Endodermal cell (in vitro differentiated cells): ENCODE data around the gene CPNE5. TPM values are rescaled to one million over a fixed set of nuclear protein-coding genes. Genes with fewer than 3 reads are reported as not detected.

Experiments used
- DNase-seq: peaks from one replicate; pipeline ENCODE4 v3.0.0-alpha.2; 2017
- H3K27ac ChIP-seq: 2 replicates; pipeline ENCODE4 v1.5.1; 2013; ENCODE audit warnings: mild to moderate bottlenecking, low read depth, low read length, moderate library complexity
- H3K27me3 ChIP-seq: 2 replicates; pipeline ENCODE4 v1.6.1; 2013; ENCODE audit warnings: mild to moderate bottlenecking, low read length, moderate library complexity; ENCODE audit not compliant: insufficient read depth, control insufficient read depth, poor library complexity, severe bottlenecking
- H3K36me3 ChIP-seq: 2 replicates; pipeline ENCODE4 v1.7.0; 2013; ENCODE audit warnings: mild to moderate bottlenecking, low read length, moderate library complexity; ENCODE audit not compliant: control insufficient read depth, insufficient read depth
- H3K4me1 ChIP-seq: one replicate; pipeline ENCODE4 v1.7.0; 2013; ENCODE audit warnings: low read length; ENCODE audit not compliant: control insufficient read depth, insufficient read depth
- H3K4me3 ChIP-seq: 2 replicates; pipeline ENCODE4 v1.5.1; 2013; ENCODE audit warnings: mild to moderate bottlenecking, low read length, moderate library complexity
- H3K9ac ChIP-seq: 2 replicates; pipeline ENCODE4 v1.6.1; 2013; ENCODE audit warnings: mild to moderate bottlenecking, low read length, moderate library complexity; ENCODE audit not compliant: poor library complexity, severe bottlenecking; ENCODE audit errors: extremely low read depth
- H3K9me3 ChIP-seq: 2 replicates; pipeline ENCODE4 v1.6.1; 2013; ENCODE audit warnings: mild to moderate bottlenecking, low read length, moderate library complexity; ENCODE audit not compliant: control insufficient read depth
- H3K27ac Mint-ChIP-seq: 2 replicates; pipeline ENCODE4 v1.8.0; 2020; ENCODE audit warnings: mixed read lengths
- H3K27me3 Mint-ChIP-seq: 2 replicates; pipeline ENCODE4 v1.8.0; 2021; ENCODE audit warnings: mild to moderate bottlenecking, mixed read lengths; ENCODE audit not compliant: insufficient read depth
- H3K36me3 Mint-ChIP-seq: 2 replicates; pipeline ENCODE4 v1.8.0; 2020; ENCODE audit warnings: low read depth, mixed read lengths
- H3K4me1 Mint-ChIP-seq: 2 replicates; pipeline ENCODE4 v1.8.0; 2020; ENCODE audit warnings: mixed read lengths
- H3K4me3 Mint-ChIP-seq: 2 replicates; pipeline ENCODE4 v1.8.0; 2020; ENCODE audit warnings: mild to moderate bottlenecking, moderate library complexity, mixed read lengths
- H3K9me3 Mint-ChIP-seq: 2 replicates; pipeline ENCODE4 v1.8.0; 2020; ENCODE audit warnings: mild to moderate bottlenecking, mixed read lengths
- WGBS, 2 experiments: methylation state at CpG; one replicate each; pipeline versions ENCODE4 v1.1.5 to v1.1.7; 2013; ENCODE audit warnings: missing lambda C conversion rate in 2 of 2, mixed read lengths in 1 of 2; ENCODE audit not compliant: insufficient coverage in 1 of 2, insufficient read length in 1 of 2; 5-methylcytosine and 5-hydroxymethylcytosine counted together
- total RNA-seq, 2 donors: library from RNA; stranded (reverse); fragmentation: NEBNext Ultra II Directional in 1 of 2; extraction: Animal tissue kit (Norgen Biotek cat#: 25700) in 1 of 2; gene quantifications; 2 replicates in 1 of 2; 3 replicates in 1 of 2; pipeline ENCODE4 v1.2.1, GENCODE V29; 2021
- TF ChIP-seq, protein P1 (sequence below): fragments of 200-600 bp; sonication (generic); conservative IDR thresholded peaks from 2 replicates; pipeline ENCODE4 v1.5.0; 2021; ENCODE audit warnings: antibody characterized with exemption, mild to moderate bottlenecking

CPNE5 gene
- total RNA-seq, 2 donors from 2014 or later: 0.26 to 0.42 TPM

DNA sequence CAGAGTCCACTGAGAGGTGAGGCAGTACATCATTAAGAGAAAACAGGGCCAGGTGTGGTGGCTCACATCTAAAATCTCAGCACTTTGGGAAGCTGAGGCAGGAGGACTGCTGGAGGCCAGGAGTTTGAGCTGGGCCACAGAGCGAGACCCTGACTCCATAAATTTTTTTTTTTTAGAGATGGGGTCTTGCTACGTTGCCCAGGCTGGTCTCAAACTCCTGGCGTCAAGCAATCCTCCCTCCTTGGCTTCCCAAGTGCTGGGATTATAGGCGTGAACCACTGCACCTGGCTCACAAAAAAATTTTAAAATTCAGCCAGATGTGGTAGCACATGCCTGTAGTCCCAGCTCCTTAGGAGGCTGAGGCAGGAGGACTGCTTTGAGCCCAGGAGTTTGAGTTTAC, 18.1 kb upstream of the CPNE5 start:
- Mint-ChIP-seq H3K9me3 (no peaks in the 10 kb centered on the region), H3K27ac (no peak overlapping the region), H3K27me3 (peaks cover 2% of the 10 kb centered on the region), H3K36me3 (peaks cover 68% of the 10 kb centered on the region), H3K4me3 (no peak overlapping the region), H3K4me1 (peaks cover 10% of the 10 kb centered on the region)
- peak; percentile 8 for DNase-seq
- Histone ChIP-seq H3K4me1 (no peaks in the 10 kb centered on the region), H3K27ac (no peak overlapping the region), H3K9ac (no peak overlapping the region), H3K4me3 (no peak overlapping the region), H3K9me3 (no peaks in the 10 kb centered on the region), H3K27me3 (no peaks in the 10 kb centered on the region), H3K36me3 (peaks cover 51% of the 10 kb centered on the region)
- TF ChIP-seq, protein P1, sequence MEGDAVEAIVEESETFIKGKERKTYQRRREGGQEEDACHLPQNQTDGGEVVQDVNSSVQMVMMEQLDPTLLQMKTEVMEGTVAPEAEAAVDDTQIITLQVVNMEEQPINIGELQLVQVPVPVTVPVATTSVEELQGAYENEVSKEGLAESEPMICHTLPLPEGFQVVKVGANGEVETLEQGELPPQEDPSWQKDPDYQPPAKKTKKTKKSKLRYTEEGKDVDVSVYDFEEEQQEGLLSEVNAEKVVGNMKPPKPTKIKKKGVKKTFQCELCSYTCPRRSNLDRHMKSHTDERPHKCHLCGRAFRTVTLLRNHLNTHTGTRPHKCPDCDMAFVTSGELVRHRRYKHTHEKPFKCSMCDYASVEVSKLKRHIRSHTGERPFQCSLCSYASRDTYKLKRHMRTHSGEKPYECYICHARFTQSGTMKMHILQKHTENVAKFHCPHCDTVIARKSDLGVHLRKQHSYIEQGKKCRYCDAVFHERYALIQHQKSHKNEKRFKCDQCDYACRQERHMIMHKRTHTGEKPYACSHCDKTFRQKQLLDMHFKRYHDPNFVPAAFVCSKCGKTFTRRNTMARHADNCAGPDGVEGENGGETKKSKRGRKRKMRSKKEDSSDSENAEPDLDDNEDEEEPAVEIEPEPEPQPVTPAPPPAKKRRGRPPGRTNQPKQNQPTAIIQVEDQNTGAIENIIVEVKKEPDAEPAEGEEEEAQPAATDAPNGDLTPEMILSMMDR: no peak
- WGBS, 2 experiments: 93 to 94% methylated on average over 4 of the region's 4 CpGs

GRCh38 chr6:36856277-36856676, 17.0 kb upstream of the CPNE5 start:
- Mint-ChIP-seq H3K36me3 (peaks cover 64% of the 10 kb centered on the region), H3K4me1 (peaks cover 10% of the 10 kb centered on the region), H3K27me3 (no peaks in the 10 kb centered on the region), H3K27ac (no peak overlapping the region), H3K4me3 (no peak overlapping the region), H3K9me3 (no peaks in the 10 kb centered on the region)
- Histone ChIP-seq H3K27ac (no peak overlapping the region), H3K27me3 (no peaks in the 10 kb centered on the region), H3K4me3 (no peak overlapping the region), H3K9me3 (no peaks in the 10 kb centered on the region), H3K4me1 (no peaks in the 10 kb centered on the region), H3K9ac (no peak overlapping the region), H3K36me3 (peaks cover 46% of the 10 kb centered on the region)
- WGBS, 2 experiments: 96% methylated on average over 6 to 8 of the region's 8 CpGs
- TF ChIP-seq, protein P1: no peak
- peak; percentile 20 for DNase-seq

GRCh38 chr6:36855750-36856149, 16.5 kb upstream of the CPNE5 start:
- Histone ChIP-seq H3K27me3 (no peaks in the 10 kb centered on the region), H3K36me3 (peaks cover 41% of the 10 kb centered on the region), H3K9ac (no peak overlapping the region), H3K27ac (no peak overlapping the region), H3K4me3 (no peak overlapping the region), H3K4me1 (no peaks in the 10 kb centered on the region), H3K9me3 (no peaks in the 10 kb centered on the region)
- H3K4me1 Mint-ChIP-seq: peaks cover 13% of the 10 kb centered on the region
- 95 to 96% methylated on average over 10 of the region's 10 CpGs for WGBS, 2 experiments
- no peaks in the 10 kb centered on the region for H3K27me3 Mint-ChIP-seq
- H3K36me3 Mint-ChIP-seq: peaks cover 59% of the 10 kb centered on the region
- TF ChIP-seq, protein P1: no peak
- H3K27ac Mint-ChIP-seq: no peak overlapping the region
- DNase-seq: peak; percentile 39
- H3K9me3 Mint-ChIP-seq: no peaks in the 10 kb centered on the region
- H3K4me3 Mint-ChIP-seq: no peak overlapping the region
